Chondrocyte (in vitro differentiated cells): Measurements from ENCODE around the gene SLC30A5. TPM values are rescaled to one million over a fixed set of nuclear protein-coding genes. Genes with fewer than 3 reads are reported as not detected.

Experiments
- DNase-seq: peaks from one replicate; pipeline ENCODE4 v3.0.0; 2021; ENCODE audit warnings: mixed read lengths, low spot score
- H3K27ac Mint-ChIP-seq: one replicate; pipeline ENCODE4 v1.8.0; 2021; ENCODE audit warnings: mild to moderate bottlenecking, moderate library complexity, mixed read lengths; ENCODE audit not compliant: unreplicated experiment
- H3K27me3 Mint-ChIP-seq: 2 replicates; pipeline ENCODE4 v1.8.0; 2021; ENCODE audit warnings: low read depth, mixed read lengths
- H3K36me3 Mint-ChIP-seq: 2 replicates; pipeline ENCODE4 v1.8.0; 2021; ENCODE audit warnings: low read depth, mixed read lengths
- H3K4me1 Mint-ChIP-seq: 2 replicates; pipeline ENCODE4 v1.8.0; 2021; ENCODE audit warnings: low read depth, mild to moderate bottlenecking, mixed read lengths
- H3K4me3 Mint-ChIP-seq: one replicate; pipeline ENCODE4 v1.8.0; 2021; ENCODE audit warnings: mild to moderate bottlenecking, moderate library complexity, mixed read lengths; ENCODE audit not compliant: unreplicated experiment
- H3K9me3 Mint-ChIP-seq: 2 replicates; pipeline ENCODE4 v1.8.0; 2021; ENCODE audit warnings: low read depth, mixed read lengths
- CTCF ChIP-seq: fragments of 200-600 bp; sonication (generic); IDR thresholded peaks from 2 replicates; pipeline ENCODE4 v1.5.0; 2021; ENCODE audit warnings: antibody characterized with exemption, mild to moderate bottlenecking, moderate library complexity
- total RNA-seq: library from RNA; stranded (reverse); gene quantifications from 3 replicates; pipeline ENCODE4 v1.2.1, GENCODE V29; 2021

The SLC30A5 gene
- total RNA-seq, 1 donor from 2014 or later: 75.1 TPM

GRCh38 chr5:69078921-69079540 lies 14.8 kb upstream of the SLC30A5 start:
- DNase-seq: no peak
- no peak overlapping the region for H3K4me3 Mint-ChIP-seq
- H3K4me1 Mint-ChIP-seq: no peaks in the 10 kb centered on the region
- no peaks in the 10 kb centered on the region for H3K36me3 Mint-ChIP-seq
- no peak overlapping the region for H3K27ac Mint-ChIP-seq
- no peaks in the 10 kb centered on the region for H3K27me3 Mint-ChIP-seq
- no peak for TF ChIP-seq CTCF
- no peaks in the 10 kb centered on the region for H3K9me3 Mint-ChIP-seq

- H3K9me3 Mint-ChIP-seq: no peaks in the 10 kb centered on the region
- no peak overlapping the region for H3K27ac Mint-ChIP-seq
- H3K4me1 Mint-ChIP-seq: no peaks in the 10 kb centered on the region
- TF ChIP-seq CTCF: no peak
- no peaks in the 10 kb centered on the region for H3K36me3 Mint-ChIP-seq
- H3K4me3 Mint-ChIP-seq: no peak overlapping the region
- no peak for DNase-seq
- no peaks in the 10 kb centered on the region for H3K27me3 Mint-ChIP-seq
Measured at GRCh38 chr5:69079556-69079955, 14.3 kb upstream of the SLC30A5 start.

- no peak for DNase-seq
- Mint-ChIP-seq H3K27me3 (no peaks in the 10 kb centered on the region), H3K27ac (no peak overlapping the region)
Measured at GRCh38 chr5:69083412-69083811, 10.4 kb upstream of the SLC30A5 start.

GRCh38 chr5:69084195-69084594 lies 9.6 kb upstream of the SLC30A5 start:
- TF ChIP-seq CTCF: no peak
- no peak overlapping the region for H3K4me3 Mint-ChIP-seq
- no peaks in the 10 kb centered on the region for H3K4me1 Mint-ChIP-seq
- no peaks in the 10 kb centered on the region for H3K36me3 Mint-ChIP-seq
- H3K27me3 Mint-ChIP-seq: no peaks in the 10 kb centered on the region
- H3K27ac Mint-ChIP-seq: no peak overlapping the region
- no peak for DNase-seq
- no peaks in the 10 kb centered on the region for H3K9me3 Mint-ChIP-seq

More at GRCh38 chr5:69083412-69083811, 10.4 kb upstream of the SLC30A5 start:
- H3K4me3 Mint-ChIP-seq: no peak overlapping the region
- no peaks in the 10 kb centered on the region for H3K4me1 Mint-ChIP-seq
- peak; percentile 26 for TF ChIP-seq CTCF
- no peaks in the 10 kb centered on the region for H3K9me3 Mint-ChIP-seq
- no peaks in the 10 kb centered on the region for H3K36me3 Mint-ChIP-seq

GRCh38 chr5:69084903-69085302 lies 8.9 kb upstream of the SLC30A5 start:
- TF ChIP-seq CTCF: no peak

More at GRCh38 chr5:69084903-69085302, 8.9 kb upstream of the SLC30A5 start:
- Mint-ChIP-seq H3K4me1 (no peaks in the 10 kb centered on the region), H3K36me3 (no peaks in the 10 kb centered on the region), H3K27ac (no peak overlapping the region), H3K9me3 (no peaks in the 10 kb centered on the region), H3K27me3 (no peaks in the 10 kb centered on the region), H3K4me3 (no peak overlapping the region)
- no peak for DNase-seq
